ENCODE measurements around the gene ISG20.
"Not testable (repeated sequence)": the region's sequence is repeated elsewhere in the genome, so short reads cannot be mapped to it uniquely, and the experiment has no call there.

Gene ISG20

DNA sequence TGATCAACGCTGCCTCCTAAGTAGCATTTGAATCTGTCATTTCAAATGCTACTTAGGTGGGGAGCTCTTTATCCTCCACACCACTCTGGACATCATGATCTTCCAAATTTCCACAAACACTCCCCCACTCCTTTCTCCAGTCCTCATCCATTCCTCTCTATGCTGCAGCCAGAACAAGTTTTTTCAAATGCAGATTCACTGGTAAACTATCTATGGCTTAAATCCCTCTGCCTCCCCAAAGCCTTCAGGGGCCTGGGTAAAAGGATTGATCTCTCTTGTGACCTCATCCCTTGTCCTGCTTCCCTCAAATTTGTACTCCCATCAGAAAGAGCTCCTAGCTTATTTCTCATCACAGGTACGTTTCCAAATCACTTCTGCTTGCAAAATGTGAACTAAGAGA is 19.0 kb upstream of the ISG20 start:
- DNase-seq = no peak

DNA sequence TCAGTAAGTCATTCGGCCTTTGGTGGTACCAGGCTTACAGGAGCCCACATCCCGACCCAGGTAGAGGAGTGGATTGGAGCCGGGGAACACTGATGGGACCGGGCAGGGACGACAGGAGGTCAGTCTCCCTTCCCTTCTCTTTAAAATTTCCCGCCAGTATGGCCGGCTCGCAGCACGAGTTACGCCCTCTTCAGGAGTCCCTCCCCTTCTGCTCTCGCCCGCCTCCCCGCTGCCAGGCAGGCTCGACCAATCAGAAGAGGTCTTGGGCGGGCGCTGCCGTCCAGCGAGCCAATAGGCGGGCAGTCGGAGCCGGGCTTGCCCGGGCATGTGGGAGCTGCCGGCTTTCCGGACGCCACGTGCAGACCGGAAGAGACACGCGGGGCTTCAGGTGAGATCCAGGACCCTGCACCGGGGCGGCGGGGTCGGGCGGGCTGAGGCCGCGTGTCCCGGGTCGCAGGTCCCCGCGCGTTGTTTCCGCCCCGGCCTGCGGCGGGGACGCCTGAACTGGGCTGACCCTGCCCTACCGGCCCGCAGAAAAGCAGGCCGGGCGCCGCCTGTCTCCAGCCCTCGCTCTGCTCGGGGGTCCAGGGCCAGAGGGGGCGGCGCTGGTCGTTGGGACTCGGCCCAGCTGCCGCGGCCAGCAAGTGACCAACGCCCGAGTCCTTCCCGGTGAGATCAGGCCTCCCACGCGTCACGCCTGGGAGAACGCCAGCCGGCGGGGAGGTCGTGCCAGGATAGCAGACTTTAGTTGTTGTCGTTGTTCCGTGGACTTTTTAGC is 17.6 kb upstream of the ISG20 start, which contains the start of gene AEN:
TSS of gene AEN (plus strand) at position 346 of the 778 bp plus-strand sequence. CDS start 4,870 bp downstream, outside the sequence.
- DNase-seq = peak; percentile 93 to 95

DNA sequence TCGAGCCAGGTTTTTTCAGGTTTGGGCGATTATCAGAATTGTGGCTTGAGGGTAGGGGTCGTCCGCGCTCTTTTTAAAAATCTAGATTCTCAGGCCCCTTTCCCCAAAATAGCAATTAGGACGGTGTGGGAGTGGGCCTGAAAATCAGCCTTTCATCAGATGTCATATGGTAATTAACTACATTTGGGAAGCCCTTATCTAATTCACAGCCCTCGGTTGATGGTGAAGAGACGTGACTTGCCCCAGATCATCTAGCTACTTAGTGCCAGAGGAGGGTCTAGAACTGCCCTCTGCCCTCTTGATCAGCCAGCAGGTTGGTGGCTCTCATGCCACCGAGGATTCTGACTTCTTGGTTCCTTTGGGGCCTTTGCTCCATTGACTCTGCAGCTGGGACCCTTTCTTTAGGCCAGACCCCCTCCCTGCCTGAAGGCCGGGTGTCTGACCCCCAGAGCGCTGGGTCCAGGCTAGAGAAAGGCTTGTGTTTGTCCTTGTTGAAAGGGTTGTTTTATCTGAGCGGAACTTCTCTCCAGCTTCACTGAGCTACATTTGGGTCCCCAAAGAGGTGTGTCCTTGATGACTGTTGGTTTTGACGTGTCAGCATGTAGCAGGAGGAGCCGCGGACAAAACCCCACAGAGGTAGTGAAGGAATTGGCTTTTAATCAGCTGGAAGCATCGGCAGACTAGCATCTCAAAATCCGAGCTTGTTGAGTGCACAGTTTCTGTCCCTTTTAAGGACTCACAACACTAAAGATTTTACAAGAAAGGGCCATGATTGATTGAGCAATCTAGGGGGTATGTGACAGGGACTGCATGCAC is 16.8 kb upstream of the ISG20 start:
- peak; percentile 57 to 64 for DNase-seq

DNA sequence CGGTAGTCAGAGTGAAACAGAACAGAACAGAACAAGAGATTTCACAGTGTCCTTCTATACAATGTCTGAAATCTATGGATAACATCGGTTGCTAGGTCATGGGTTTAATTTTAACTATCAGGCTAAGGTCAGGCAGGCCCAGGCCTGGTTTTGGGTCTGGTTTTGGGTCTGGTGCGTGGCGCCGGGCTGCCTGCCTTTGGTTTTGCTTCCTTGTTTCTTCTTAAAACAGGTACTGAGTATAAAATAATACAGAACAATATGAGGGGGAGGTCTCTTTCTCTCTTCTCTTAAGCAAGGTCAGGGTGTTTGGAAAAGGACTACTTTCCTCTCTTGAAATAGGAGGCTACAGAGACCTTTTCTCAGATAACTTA is 16.2 kb upstream of the ISG20 start:
- no peak for DNase-seq

DNA sequence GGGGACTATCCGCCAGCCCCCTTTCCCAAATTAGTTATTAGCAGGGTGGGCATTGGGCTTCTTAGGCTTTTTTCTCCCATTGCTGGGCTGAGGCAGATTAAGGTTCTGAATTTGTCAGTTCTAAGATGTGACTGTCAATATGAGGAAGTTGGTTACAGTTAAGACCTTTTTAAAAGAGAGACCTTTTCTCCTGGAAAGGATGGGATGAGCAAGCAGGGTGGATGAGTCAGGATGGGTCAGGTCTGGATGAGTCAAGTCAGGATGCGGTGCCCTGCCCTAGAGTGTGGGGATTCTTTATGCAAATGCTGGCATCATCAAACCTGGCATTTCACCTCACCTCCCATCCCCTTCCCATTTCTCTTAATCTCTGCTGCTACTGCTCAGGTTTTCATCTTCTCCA is 15.8 kb upstream of the ISG20 start:
- DNase-seq = peak; percentile 73 to 81

DNA sequence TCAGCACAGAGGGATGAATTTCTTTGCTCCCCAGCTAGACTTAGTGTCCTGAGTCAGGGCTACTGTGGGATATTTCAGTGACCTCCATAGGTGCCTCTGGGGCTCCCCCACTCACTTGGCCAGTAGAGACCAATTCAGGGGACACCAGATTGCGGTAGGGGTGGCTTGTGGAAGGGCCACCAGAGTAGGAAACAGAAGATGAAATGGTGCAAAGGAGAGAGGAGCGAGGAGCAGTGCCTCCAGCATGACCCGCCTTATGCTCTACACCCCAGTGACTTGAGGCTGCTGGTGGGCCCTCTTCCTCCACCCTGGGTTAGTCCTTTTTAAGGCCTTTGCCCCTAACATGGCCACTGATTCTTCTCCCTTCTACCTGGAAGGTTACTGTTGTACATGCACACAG is 15.2 kb upstream of the ISG20 start:
- no peak for DNase-seq

DNA sequence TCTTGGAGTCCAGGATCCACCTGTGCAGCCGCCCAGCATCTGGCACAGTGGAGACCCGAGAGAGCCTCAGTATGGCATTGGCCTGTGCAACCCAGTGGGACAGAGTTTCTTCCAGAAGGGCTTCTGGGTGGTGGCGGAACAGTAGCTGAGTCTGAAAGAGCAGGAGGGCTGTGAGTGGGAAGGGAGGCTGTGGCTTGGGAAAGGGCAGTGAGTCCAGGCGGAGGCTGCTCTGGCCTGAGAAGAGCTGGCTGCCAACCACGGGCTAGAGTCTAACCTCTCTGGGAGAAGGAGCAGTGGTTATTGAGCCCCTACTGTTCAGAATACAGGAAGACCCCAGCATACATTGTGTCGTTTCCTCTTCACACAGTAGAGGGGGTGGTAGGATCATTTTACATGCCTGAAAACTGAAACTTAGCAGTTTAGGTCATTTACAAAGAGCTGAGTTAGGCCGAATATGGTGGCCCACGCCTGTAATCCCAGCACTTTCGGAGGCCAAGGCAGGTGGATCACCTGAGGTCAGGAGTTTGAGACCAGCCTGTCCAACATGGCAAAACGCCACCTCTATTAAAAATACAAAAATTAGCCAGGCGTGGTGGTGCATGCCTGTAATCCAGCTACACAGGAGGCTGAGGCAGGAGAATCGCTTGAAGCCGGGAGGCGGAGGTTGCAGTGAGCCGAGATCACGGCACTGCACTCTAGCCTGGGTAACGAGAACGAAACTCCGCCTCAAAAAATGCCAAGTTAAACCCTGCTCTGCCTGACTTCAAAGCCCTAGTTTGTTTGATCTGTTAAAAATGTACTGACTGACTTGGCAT is 14.5 kb upstream of the ISG20 start:
- DNase-seq = peak in 1 of 2 experiments; percentile 37

DNA sequence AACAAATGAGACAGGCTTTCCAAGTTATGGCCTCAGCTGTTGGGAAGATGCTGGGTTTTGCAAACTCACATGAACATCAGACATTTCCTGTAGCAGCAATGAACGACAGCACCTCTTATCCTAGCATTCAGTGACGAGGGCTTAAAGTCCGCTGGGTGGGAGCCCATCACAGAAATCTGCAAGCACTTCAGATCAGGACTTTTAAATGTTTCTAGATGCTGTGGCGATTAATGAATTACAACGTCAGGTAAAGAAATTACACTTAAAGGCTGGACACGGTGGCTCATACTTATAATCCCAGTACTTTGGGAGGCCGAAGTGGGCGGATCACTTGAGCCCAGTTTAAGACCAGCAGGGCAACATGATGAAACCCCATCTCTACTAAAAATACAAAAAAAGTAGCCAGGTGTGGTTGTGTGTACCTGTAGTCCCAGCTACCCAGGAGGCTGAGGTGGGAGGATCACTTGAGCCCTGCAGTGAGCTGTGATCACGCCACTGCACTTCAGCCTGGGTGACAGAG is 13.8 kb upstream of the ISG20 start:
- DNase-seq = no peak

DNA sequence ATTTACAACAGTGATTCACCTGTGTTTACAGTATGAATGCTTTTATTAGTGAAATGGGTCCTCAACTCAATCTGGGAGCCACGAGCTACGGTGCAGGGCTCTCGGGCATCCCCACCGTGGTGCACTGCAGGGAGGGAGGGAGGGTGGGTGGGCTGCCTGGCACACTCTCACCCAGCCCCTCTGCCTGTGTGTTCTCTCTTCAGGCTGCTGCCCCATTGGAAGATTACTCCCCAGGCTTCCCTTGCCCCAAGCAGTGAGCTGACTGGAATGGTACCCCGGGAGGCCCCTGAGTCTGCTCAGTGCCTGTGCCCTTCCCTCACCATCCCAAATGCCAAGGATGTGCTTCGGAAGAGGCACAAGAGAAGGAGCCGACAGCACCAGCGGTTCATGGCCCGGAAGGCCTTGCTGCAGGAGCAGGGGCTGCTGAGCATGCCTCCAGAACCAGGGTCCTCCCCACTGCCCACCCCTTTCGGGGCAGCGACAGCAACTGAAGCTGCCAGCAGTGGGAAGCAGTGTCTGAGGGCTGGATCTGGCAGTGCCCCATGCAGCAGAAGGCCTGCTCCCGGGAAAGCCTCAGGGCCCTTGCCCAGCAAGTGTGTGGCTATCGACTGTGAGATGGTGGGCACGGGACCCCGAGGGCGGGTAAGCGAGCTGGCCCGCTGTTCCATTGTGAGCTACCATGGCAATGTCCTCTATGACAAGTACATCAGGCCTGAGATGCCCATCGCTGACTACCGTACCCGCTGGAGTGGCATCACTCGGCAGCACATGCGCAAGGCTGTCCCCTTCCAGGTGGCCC is 12.7 kb upstream of the ISG20 start:
- no peak for DNase-seq

DNA sequence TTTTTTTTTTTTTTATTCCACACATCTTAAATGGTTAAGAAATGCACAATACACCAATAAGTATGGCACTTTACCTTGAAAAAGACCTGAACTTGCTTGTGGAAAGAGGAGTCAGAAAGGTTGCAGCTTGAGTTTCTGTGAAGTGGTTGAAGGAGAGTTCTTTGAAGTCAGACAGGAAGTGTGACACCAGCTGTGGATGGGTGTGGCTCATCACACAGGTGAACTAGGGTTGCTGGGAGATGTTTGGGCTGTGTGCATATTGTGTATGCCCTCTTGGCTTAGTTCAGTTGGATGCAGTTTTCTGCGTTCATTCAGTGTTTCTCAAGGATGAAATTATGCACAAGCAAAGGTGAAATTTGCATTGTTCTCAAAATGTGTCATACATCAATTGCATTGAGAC is 11.4 kb upstream of the ISG20 start:
- peak; percentile 44 to 50 for DNase-seq

DNA sequence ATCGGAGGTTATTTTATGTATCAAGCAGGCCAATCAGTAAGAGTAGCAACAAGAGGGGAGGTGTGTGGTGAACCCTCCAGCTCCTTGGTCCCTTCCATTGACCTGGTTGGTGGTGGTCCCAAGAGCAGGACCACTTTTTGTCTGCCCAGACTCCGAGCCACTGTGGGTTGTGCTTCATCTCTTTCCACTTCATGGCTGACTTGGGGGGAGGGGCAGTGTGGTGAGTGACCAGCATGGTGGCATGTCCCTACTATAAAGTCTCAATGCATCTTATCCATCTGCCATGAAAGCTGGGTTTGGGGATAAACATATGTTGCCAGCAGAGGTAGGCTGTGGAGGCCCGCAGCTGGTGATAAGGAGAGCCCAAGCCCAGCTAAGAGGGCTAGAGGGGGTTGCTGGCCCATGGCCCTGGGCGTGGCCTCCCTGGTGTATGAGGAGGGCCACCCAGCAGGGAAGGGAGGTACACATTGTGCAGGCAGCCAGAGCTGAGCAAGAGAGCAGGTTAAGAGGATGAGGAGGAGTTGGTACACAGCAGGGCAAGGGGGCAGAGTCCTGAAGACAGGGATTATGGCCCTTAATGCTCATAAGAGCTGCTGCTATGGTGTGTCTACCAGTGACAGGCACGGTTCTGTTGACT is 10.7 kb upstream of the ISG20 start:
- no peak for DNase-seq

DNA sequence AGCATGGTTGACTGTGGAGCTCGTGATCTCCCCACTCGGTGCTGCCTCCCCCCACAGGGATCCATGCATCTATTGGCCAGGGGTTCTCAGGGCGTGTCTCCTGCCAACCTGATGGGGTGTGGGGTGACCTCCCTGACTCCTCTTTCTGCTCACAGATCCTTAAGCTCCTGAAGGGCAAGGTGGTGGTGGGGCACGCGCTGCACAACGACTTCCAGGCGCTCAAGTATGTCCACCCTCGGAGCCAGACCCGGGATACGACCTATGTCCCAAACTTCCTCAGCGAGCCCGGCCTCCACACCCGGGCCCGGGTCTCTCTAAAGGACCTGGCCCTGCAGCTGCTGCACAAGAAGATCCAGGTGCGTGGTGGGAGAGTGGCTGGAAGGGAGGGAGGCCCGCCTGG is 9.7 kb upstream of the ISG20 start:
- DNase-seq = no peak

DNA sequence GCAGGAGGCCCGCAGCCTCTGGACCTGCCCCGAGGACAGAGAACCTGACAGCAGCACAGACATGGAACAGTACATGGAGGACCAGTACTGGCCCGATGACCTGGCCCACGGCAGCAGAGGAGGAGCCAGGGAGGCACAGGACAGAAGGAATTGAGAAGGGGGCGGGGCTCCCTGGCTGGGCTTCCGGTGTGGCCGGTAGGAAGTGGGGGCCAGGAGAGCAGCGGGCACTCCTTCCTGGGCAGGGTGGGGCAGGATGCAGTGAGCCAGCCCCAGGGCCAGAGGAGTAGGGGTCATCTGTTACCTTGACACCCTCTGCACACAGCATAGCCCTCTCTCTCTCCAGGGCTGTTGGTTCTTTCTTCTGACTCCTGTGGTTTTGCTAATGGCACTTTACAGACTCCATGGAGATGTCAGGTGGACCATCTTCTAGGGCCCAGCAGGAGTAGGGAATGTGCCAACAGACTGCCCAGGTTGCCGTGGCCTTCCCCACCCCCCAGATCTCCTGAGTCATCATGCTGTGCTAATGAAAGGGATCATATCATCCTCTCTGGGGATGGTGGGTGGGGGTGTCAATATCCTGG is 8.6 kb upstream of the ISG20 start:
- DNase-seq = no peak

DNA sequence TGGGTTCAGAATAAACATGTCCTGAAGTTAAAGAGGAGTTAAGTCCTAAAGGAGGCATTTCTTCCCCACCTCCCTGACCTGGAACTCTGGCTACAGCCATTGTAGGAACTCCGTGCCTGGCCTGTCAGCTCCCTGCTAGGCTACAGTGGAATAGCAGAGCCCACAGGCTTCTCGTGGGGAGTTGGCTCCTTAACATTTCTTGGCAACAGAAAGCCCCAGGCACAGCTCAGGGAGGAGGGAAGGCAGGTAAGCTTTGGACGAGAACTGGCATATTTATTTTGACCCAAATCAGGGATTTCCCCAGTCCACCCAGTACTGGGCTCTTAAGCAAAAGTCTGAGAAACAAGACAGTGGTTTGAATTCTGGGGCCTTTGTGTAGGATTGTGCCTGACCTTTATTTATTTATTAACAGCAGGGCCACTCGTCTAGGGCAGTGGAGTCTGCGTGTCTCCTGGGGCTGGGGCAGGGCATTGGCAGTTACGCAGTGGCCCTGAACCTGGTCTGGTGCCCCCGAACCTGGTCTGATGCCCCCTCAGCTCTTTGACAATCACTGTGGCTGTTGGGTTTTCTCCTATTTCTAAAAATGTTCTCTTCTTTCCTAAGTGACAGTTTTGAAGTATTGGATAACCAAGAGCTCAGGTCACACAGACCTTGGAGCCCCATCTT is 7.9 kb upstream of the ISG20 start:
- DNase-seq = no peak

DNA sequence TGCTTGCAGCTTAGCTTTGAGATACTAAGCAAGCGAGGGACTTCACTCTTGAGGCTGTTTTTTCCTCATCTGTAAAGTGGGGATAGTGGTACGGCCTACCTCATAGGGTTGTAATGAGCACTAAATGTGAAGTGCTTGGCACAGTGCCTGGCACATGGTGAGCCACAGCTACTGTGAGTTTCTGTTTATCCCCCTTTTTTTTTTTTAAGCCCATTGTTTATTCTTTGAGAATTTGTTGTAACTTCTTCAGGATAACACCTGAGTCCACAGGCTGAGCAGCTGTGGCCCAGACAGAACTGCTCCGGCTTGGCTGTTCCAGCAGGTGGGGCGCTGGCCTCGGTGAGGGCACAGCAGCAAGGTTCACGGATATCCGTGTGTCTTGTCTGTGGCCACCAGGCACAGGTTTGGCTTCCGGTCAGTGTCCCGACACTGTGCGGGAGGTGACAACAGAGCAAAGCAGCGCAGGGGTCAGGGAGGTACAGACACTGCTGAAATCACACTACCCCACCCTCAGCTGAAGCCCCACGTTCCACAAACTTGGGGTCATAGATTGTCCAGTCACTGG is 7.3 kb upstream of the ISG20 start:
- DNase-seq = no peak

DNA sequence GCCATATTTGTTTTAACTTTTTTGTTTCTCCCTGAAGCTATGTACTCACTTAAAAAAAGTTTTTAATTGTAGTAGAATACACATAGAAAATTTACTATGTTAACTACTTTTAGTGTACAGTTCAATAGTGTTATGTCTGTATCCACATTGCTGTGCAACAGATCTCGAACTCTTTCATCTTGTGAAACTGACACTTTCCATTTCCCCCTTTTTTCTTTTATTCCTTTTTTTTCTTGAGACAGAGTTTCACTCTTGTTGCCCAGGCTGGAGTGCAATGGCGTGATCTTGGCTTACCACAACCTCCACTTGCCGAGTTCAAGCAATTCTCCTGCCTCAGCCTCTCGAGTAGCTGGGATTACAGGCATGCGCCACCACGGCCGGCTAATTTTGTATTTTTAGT is 6.0 kb upstream of the ISG20 start:
- not testable (repeated sequence) for DNase-seq

DNA sequence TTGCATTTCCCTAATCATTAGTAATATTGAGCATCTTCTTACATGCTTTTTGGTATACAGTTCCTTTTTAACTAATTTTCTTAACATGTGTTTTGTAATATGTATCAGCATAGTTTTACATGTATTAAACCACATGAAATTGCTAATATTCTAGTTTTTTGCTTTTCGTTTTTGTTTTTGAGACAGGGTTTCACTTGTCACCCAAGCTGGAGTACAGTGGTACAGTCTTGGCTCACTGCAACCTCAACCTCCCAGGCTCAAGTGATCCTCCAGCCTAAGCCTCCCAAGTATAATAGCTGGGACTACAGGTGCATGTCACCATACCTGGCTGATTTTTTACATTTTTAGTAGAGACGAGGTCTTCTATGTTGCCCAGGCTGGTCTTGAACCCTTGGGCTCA is 4.4 kb upstream of the ISG20 start:
- no peak for DNase-seq

DNA sequence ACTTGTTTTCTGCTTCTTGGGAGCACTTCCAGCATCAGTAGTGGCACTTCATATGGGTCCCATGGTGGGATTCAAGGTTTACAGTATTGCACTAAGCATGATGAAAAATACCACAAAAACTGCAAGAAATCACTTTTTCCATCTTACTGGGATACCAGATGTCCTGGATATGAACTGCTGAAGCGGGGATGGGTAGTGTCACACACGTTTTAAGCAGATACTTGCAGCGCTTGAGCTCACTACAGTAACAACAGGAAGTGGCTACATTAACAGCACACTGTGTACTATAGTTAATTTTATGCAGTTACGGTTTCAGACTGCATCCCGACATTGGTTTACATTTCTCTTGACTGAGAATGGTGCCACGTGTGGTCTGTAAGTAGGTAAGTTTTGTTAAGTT is 3.5 kb upstream of the ISG20 start:
- peak in 1 of 2 experiments; percentile 38 for DNase-seq

DNA sequence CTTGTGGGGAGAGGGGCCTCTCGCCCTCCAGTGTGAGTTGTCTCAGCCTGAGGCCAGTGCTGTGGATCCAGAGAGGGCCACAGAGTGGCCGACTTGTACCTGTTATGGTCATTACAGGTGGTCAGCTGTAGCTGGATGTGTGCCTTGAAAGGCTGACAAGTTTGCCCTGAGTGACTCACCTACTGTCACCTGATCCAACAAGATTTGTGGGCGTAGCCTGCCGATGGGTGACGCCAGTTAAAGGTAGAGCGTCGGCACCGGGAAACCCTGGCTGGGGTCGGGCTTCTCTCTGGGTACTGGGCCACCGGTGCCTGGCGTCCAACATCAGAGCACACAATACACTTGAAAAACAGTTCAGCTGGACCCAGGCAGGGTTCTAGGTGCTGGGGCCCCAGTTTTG is 2.8 kb upstream of the ISG20 start:
- DNase-seq = peak; percentile 53 to 62

DNA sequence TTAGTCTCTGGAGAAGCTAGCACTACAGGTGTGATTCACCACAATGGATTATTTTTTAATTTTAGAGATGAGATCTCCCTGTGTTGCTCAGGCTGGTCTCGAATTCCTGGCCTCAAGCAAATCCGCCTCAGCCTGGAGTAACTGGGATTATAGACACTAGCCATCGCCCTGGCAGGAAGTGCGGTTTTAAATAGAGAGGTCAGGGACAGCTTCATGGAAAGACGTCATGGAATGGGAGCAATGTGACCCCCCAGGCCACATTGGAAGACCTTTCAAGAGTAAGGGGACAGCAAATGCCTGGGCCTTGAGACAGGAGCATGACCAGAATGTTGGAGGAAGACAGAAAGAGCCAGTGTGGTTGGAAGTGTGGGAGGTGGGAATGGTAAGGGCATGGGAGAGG is 2.2 kb upstream of the ISG20 start:
- no peak for DNase-seq

Data from activated CD4-positive, alpha-beta T cell treated with anti-CD3 and anti-CD28 coated beads, Interleukin-2, amount 50 U/mL, for 48 hours (primary cell).